MM.1S (cell line): ENCODE data around the gene NKIRAS2.

Experiments
- CTCF ChIP-seq: fragments of 300-600 bp; sonication (generic); IDR thresholded peaks from 2 replicates; pipeline ENCODE4 v1.5.1; 2016; ENCODE audit warnings: antibody characterized with exemption, low read length, mixed read lengths
- EZH2phosphoT487 ChIP-seq: fragments of 300-600 bp; sonication (generic); IDR thresholded peaks from 2 replicates; pipeline ENCODE4 v1.6.1; 2018; ENCODE audit warnings: antibody characterized with exemption, low read length

GRCh38 chr17:42062681-42063080 is 42.8 kb downstream of the NKIRAS2 start:
- TF ChIP-seq CTCF (no peak), EZH2phosphoT487 (no peak)
